CD4-positive, alpha-beta memory T cell (primary cell): ENCODE measurements around the gene KCNQ1. TPM values are rescaled to one million over a fixed set of nuclear protein-coding genes. Genes with fewer than 3 reads are reported as not detected.

Experiments
- CTCF ChIA-PET: fragments of 350-600 bp; sonication (Branson Sonifier 250); formaldehyde crosslinking; loops from one replicate; lab custom pipeline; 2021; ENCODE audit warnings: inconsistent platforms; ENCODE audit not compliant: partially characterized antibody; lab: Charles Lee
- POLR2A ChIA-PET: fragments of 350-600 bp; sonication (Branson Sonifier 250); formaldehyde crosslinking; loops from one replicate; lab custom pipeline; 2021; ENCODE audit not compliant: partially characterized antibody; lab: Charles Lee
- DNase-seq, 5 donors: peaks; one replicate each; pipeline versions ENCODE4 v3.0.0 to v3.0.0-alpha.2; 2020 to 2022; ENCODE audit warnings: mixed read lengths in 1 of 5
- H3K27ac ChIP-seq: one replicate; pipeline ENCODE4 v1.7.0; 2013; ENCODE audit warnings: low read depth, low read length
- H3K27me3 ChIP-seq: 2 replicates; pipeline ENCODE4 v1.7.0; 2013; ENCODE audit warnings: mild to moderate bottlenecking, low read length, moderate library complexity; ENCODE audit not compliant: insufficient read depth
- H3K36me3 ChIP-seq: 2 replicates; pipeline ENCODE4 v1.7.0; 2013; ENCODE audit warnings: mild to moderate bottlenecking, low read length, moderate library complexity; ENCODE audit not compliant: insufficient read depth
- H3K4me1 ChIP-seq: 2 replicates; pipeline ENCODE4 v1.7.0; 2013; ENCODE audit warnings: mild to moderate bottlenecking, low read length, moderate library complexity; ENCODE audit not compliant: insufficient read depth
- H3K4me3 ChIP-seq, 2 donors: one replicate each; pipeline ENCODE4 v1.7.0; 2013; ENCODE audit warnings: low read length in 2 of 2, mild to moderate bottlenecking in 1 of 2
- H3K9me3 ChIP-seq, 2 donors: one replicate each; pipeline ENCODE4 v1.7.0; 2013; ENCODE audit warnings: low read length in 2 of 2, control low read depth in 1 of 2; ENCODE audit not compliant: control insufficient read depth in 1 of 2
- H3K27ac Mint-ChIP-seq, 7 donors: one replicate each; pipeline ENCODE4 v1.8.0; 2020 to 2021; ENCODE audit warnings: mixed read lengths in 7 of 7, mild to moderate bottlenecking in 6 of 7, inconsistent platforms in 3 of 7, moderate library complexity in 3 of 7
- H3K27me3 Mint-ChIP-seq, 2 donors: one replicate each; pipeline ENCODE4 v1.8.0; 2020 to 2021; ENCODE audit warnings: mixed read lengths in 2 of 2
- H3K36me3 Mint-ChIP-seq, 2 donors: one replicate each; pipeline ENCODE4 v1.8.0; 2020 to 2021; ENCODE audit warnings: mixed read lengths in 2 of 2, inconsistent platforms in 1 of 2, mild to moderate bottlenecking in 1 of 2
- H3K4me1 Mint-ChIP-seq, 4 donors: one replicate each; pipeline ENCODE4 v1.8.0; 2020 to 2021; ENCODE audit warnings: mixed read lengths in 4 of 4, mild to moderate bottlenecking in 1 of 4
- H3K4me3 Mint-ChIP-seq, 8 donors: one replicate each; pipeline ENCODE4 v1.8.0; 2020 to 2021; ENCODE audit warnings: mixed read lengths in 8 of 8, mild to moderate bottlenecking in 7 of 8, moderate library complexity in 6 of 8, inconsistent platforms in 3 of 8
- H3K9me3 Mint-ChIP-seq, 8 donors: one replicate each; pipeline ENCODE4 v1.8.0; 2020 to 2021; ENCODE audit warnings: mixed read lengths in 8 of 8, mild to moderate bottlenecking in 5 of 8, inconsistent platforms in 3 of 8, moderate library complexity in 1 of 8
- intact Hi-C: fragments of 100-400 bp; cut with micrococcal nuclease; formaldehyde crosslinking; loops from one replicate; pipeline ENCODE4 v1.15.1; 2023
- polyA plus RNA-seq, 2 donors: library from polyadenylated mRNA; unstranded; fragments of 300-500 nt; fragmentation: Illumina TruSeq; gene quantifications; one replicate each; pipeline ENCODE4 v1.2.3, GENCODE V29; 2021
- total RNA-seq, 2 experiments: library from RNA; stranded (reverse); gene quantifications; one replicate each; pipeline ENCODE4 v1.2.3, GENCODE V29; 2021

The KCNQ1 gene
- total and polyA plus RNA-seq, 4 experiments from 2014 or later, result 5.4 to 21.7 (median 21.5) TPM

- Histone ChIP-seq H3K27ac (no peak overlapping the region), H3K4me3 (no peak overlapping the region), H3K4me1 (no peaks in the 10 kb centered on the region), H3K9me3 (no peaks in the 10 kb centered on the region), H3K27me3 (no peaks in the 10 kb centered on the region), H3K36me3 (no peaks in the 10 kb centered on the region)
- peaks cover 0 to 2% (median 0%) of the 10 kb centered on the region in 4 donors for H3K4me1 Mint-ChIP-seq
- H3K27me3 Mint-ChIP-seq, result no peaks in the 10 kb centered on the region
- ChIA-PET CTCF (interaction anchor here (1.0 kb wide), 1 partner anchor 920 kb away, joined by 3 read pairs; no protein-coding TSS in a partner anchor), POLR2A (no interaction called here)
- DNase-seq, result no peak
- H3K9me3 Mint-ChIP-seq, result no peaks in the 10 kb centered on the region
- H3K27ac Mint-ChIP-seq, result no peak overlapping the region
- intact Hi-C loops, result no loop called here
- peaks cover 0 to 2% of the 10 kb centered on the region in 2 donors for H3K36me3 Mint-ChIP-seq
- H3K4me3 Mint-ChIP-seq, result no peak overlapping the region
Measured at GRCh38 chr11:2572491-2573239, 127.9 kb downstream of the KCNQ1 start.

GRCh38 chr11:2573240-2574042 lies 128.6 kb downstream of the KCNQ1 start:
- H3K4me3 ChIP-seq, result no peak overlapping the region
- Mint-ChIP-seq H3K9me3 (no peaks in the 10 kb centered on the region), H3K27ac (no peak overlapping the region), H3K4me1 (peaks cover 0 to 2% (median 0%) of the 10 kb centered on the region in 4 donors), H3K4me3 (no peak overlapping the region), H3K36me3 (peaks cover 0 to 4% of the 10 kb centered on the region in 2 donors), H3K27me3 (no peaks in the 10 kb centered on the region)
- H3K9me3 ChIP-seq, result no peaks in the 10 kb centered on the region
- no peaks in the 10 kb centered on the region for H3K36me3 ChIP-seq
- ChIA-PET CTCF (interaction anchor here (1.0 kb wide), 1 partner anchor 921 kb away, joined by 3 read pairs; no protein-coding TSS in a partner anchor), POLR2A (no interaction called here)
- H3K27ac ChIP-seq, result no peak overlapping the region
- intact Hi-C loops, result no loop called here
- H3K4me1 ChIP-seq, result no peaks in the 10 kb centered on the region
- H3K27me3 ChIP-seq, result no peaks in the 10 kb centered on the region
- DNase-seq, result no peak

GRCh38 chr11:2574043-2574552 lies 129.3 kb downstream of the KCNQ1 start:
- CTCF ChIA-PET, result interaction anchor here (1.0 kb wide), 1 partner anchor 922 kb away, joined by 3 read pairs; no protein-coding TSS in a partner anchor
- intact Hi-C loops, result no loop called here
- H3K36me3 Mint-ChIP-seq, result peaks cover 0 to 4% of the 10 kb centered on the region in 2 donors
- Histone ChIP-seq H3K27ac (no peak overlapping the region), H3K36me3 (no peaks in the 10 kb centered on the region), H3K9me3 (no peaks in the 10 kb centered on the region), H3K27me3 (no peaks in the 10 kb centered on the region), H3K4me3 (no peak overlapping the region), H3K4me1 (no peaks in the 10 kb centered on the region)
- no peak for DNase-seq
- H3K4me1 Mint-ChIP-seq, result peaks cover 0 to under 1% (median 0%) of the 10 kb centered on the region in 4 donors
- H3K27ac Mint-ChIP-seq, result no peak overlapping the region
- no peak overlapping the region for H3K4me3 Mint-ChIP-seq
- H3K9me3 Mint-ChIP-seq, result no peaks in the 10 kb centered on the region
- H3K27me3 Mint-ChIP-seq, result no peaks in the 10 kb centered on the region
- POLR2A ChIA-PET, result no interaction called here

- Mint-ChIP-seq H3K27ac (no peak overlapping the region), H3K4me1 (no peaks in the 10 kb centered on the region), H3K9me3 (no peaks in the 10 kb centered on the region), H3K4me3 (no peak overlapping the region), H3K36me3 (peaks cover 0 to 4% of the 10 kb centered on the region in 2 donors), H3K27me3 (no peaks in the 10 kb centered on the region)
- Histone ChIP-seq H3K4me1 (no peaks in the 10 kb centered on the region), H3K27me3 (no peaks in the 10 kb centered on the region), H3K4me3 (no peak overlapping the region), H3K36me3 (no peaks in the 10 kb centered on the region), H3K9me3 (no peaks in the 10 kb centered on the region), H3K27ac (no peak overlapping the region)
- ChIA-PET POLR2A (no interaction called here), CTCF (no interaction called here)
- DNase-seq, result peak in 1 of 5 donors; percentile 14
- intact Hi-C loops, result no loop called here
Measured at GRCh38 chr11:2574553-2575535, 130.0 kb downstream of the KCNQ1 start.

- no peaks in the 10 kb centered on the region for H3K27me3 ChIP-seq
- Mint-ChIP-seq H3K4me1 (no peaks in the 10 kb centered on the region), H3K9me3 (no peaks in the 10 kb centered on the region), H3K27me3 (no peaks in the 10 kb centered on the region), H3K36me3 (peaks cover 0 to 4% of the 10 kb centered on the region in 2 donors), H3K4me3 (no peak overlapping the region), H3K27ac (no peak overlapping the region)
- no peak overlapping the region for H3K27ac ChIP-seq
- CTCF ChIA-PET, result no interaction called here
- no peaks in the 10 kb centered on the region for H3K36me3 ChIP-seq
- no peak for DNase-seq
- no peaks in the 10 kb centered on the region for H3K4me1 ChIP-seq
- no peaks in the 10 kb centered on the region for H3K9me3 ChIP-seq
- intact Hi-C loops, result no loop called here
- POLR2A ChIA-PET, result no interaction called here
- no peak overlapping the region for H3K4me3 ChIP-seq
Measured at GRCh38 chr11:2575591-2576051, 130.8 kb downstream of the KCNQ1 start.

GRCh38 chr11:2576111-2576510 lies 131.3 kb downstream of the KCNQ1 start:
- no peaks in the 10 kb centered on the region for H3K4me1 Mint-ChIP-seq
- intact Hi-C loops, result no loop called here
- ChIA-PET CTCF (no interaction called here), POLR2A (no interaction called here)
- no peak overlapping the region for H3K4me3 Mint-ChIP-seq
- peak in 1 of 5 donors; percentile 31 for DNase-seq
- Histone ChIP-seq H3K4me3 (no peak overlapping the region), H3K27me3 (no peaks in the 10 kb centered on the region), H3K9me3 (no peaks in the 10 kb centered on the region), H3K4me1 (no peaks in the 10 kb centered on the region), H3K27ac (no peak overlapping the region), H3K36me3 (no peaks in the 10 kb centered on the region)
- peaks cover 0 to 4% of the 10 kb centered on the region in 2 donors for H3K36me3 Mint-ChIP-seq
- no peaks in the 10 kb centered on the region for H3K27me3 Mint-ChIP-seq
- H3K27ac Mint-ChIP-seq, result no peak overlapping the region
- no peaks in the 10 kb centered on the region for H3K9me3 Mint-ChIP-seq
